Activated T-cell treated with anti-CD3 and anti-CD28 coated beads, Interleukin-2, amount 50 U/mL, for 24 hours (primary cell): ENCODE measurements around the gene CS.
"Not testable (repeated sequence)": the region's sequence is repeated elsewhere in the genome, so short reads cannot be mapped to it uniquely, and the experiment has no call there.

Experiments
- DNase-seq: peaks from one replicate; pipeline ENCODE4 v3.0.0-alpha.2; 2020
- H3K27ac Mint-ChIP-seq: 2 replicates; pipeline ENCODE4 v1.8.0; 2020; ENCODE audit warnings: mild to moderate bottlenecking, mixed read lengths
- H3K27me3 Mint-ChIP-seq: 2 replicates; pipeline ENCODE4 v1.8.0; 2020; ENCODE audit warnings: mixed read lengths
- H3K36me3 Mint-ChIP-seq: 2 replicates; pipeline ENCODE4 v1.8.0; 2020; ENCODE audit warnings: low read depth, mixed read lengths
- H3K4me1 Mint-ChIP-seq: 2 replicates; pipeline ENCODE4 v1.8.0; 2020; ENCODE audit warnings: low read depth, mixed read lengths
- H3K4me3 Mint-ChIP-seq: 2 replicates; pipeline ENCODE4 v1.8.0; 2020; ENCODE audit warnings: mild to moderate bottlenecking, moderate library complexity, mixed read lengths
- H3K9me3 Mint-ChIP-seq: 2 replicates; pipeline ENCODE4 v1.8.0; 2020; ENCODE audit warnings: mixed read lengths

Gene CS

DNA sequence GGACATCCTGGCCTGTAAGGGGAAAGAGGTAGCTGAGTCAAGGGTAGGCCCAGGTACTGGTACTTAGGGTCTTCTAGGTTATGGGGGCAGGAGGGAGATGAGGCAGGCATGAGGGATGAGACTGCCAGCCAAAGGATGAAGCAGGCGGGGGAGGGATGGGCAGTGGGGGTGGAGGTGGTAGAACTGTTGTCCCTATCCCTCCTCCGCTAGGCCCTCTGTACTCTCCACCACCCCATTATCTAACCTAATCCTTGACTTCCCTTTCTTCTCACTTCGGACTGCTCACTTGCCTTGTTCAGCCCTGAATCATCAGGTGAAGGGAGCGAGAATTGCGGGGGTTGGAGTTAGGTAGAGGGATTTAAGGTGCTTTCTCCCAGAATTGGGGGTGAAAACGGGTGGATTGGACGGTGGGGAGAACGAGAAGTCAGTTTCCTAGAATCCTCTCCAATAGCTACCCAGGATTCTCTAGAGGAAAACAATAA is 33.1 kb upstream of the CS start:
- Mint-ChIP-seq H3K36me3 (peaks cover 17% of the 10 kb centered on the region), H3K4me3 (peak overlapping the region; percentile 96), H3K27me3 (no peaks in the 10 kb centered on the region), H3K27ac (peak overlapping the region; percentile 100), H3K4me1 (peaks cover 46% of the 10 kb centered on the region), H3K9me3 (no peaks in the 10 kb centered on the region)
- no peak for DNase-seq

DNA sequence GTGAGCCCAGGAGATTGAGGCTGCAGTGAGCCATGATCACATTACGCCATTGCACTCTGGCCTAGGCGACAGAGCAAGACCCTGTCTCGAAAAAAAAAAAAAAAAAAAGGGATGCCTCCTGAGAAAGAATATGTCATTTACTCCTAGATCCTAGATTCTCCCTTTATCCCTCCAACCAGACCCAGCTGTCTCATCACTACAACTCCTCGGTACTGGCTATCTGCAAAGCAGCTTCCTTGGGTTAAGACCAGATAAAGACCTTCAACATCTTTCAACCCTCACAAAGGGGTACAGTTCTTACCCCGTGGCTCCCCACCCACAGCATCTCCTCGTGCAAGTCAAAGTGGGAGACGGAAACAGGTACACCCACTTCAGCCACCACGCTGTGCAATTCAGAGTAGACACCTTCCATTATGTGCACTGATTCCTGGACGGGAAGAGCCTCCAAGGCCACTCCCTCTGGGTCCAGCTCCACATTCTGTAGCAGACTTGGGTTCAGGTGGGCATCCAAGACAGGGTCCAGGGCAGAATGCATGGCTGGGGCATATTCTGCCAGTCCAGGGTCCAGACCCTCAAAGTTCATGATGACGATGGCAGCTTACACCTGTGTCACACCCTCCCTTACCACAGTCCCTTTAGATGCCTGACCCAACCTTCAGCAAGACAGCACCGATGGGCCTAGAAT is 32.5 kb upstream of the CS start:
- H3K9me3 Mint-ChIP-seq: no peaks in the 10 kb centered on the region
- peak overlapping the region; percentile 96 for H3K4me3 Mint-ChIP-seq
- H3K36me3 Mint-ChIP-seq: peaks cover 22% of the 10 kb centered on the region
- peak overlapping the region; percentile 100 for H3K27ac Mint-ChIP-seq
- DNase-seq: no peak
- H3K27me3 Mint-ChIP-seq: no peaks in the 10 kb centered on the region
- H3K4me1 Mint-ChIP-seq: peaks cover 40% of the 10 kb centered on the region

GRCh38 chr12:56330936-56331490 is 30.9 kb upstream of the CS start:
- H3K4me1 Mint-ChIP-seq: peaks cover 29% of the 10 kb centered on the region
- H3K9me3 Mint-ChIP-seq: no peaks in the 10 kb centered on the region
- no peaks in the 10 kb centered on the region for H3K27me3 Mint-ChIP-seq
- H3K36me3 Mint-ChIP-seq: peaks cover 33% of the 10 kb centered on the region
- DNase-seq: no peak
- peak overlapping the region; percentile 9 for H3K27ac Mint-ChIP-seq
- H3K4me3 Mint-ChIP-seq: no peak overlapping the region

DNA sequence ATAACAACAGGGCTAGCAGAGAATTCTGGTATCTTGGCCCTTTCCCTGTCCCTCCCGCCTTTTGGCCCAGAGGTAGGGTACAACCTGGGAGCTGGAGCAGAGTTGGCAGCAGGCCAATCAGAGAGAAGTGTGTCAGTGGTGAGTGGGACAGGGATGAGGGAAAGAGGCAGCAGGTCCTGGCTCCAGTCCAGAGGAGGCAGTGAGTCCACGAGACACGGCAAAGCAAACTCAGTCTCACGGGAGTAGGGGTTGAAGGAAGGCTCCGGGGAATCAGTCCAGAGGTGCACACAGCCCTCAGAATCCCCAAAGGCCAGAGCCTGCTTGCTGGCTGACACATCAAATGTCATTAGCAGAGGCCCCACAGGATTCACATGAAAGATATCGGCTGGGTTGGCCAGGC is 26.4 kb upstream of the CS start:
- H3K36me3 Mint-ChIP-seq: peaks cover 53% of the 10 kb centered on the region
- H3K27me3 Mint-ChIP-seq: no peaks in the 10 kb centered on the region
- DNase-seq: no peak
- H3K9me3 Mint-ChIP-seq: no peaks in the 10 kb centered on the region
- H3K4me3 Mint-ChIP-seq: no peak overlapping the region
- H3K4me1 Mint-ChIP-seq: peaks cover 3% of the 10 kb centered on the region
- no peak overlapping the region for H3K27ac Mint-ChIP-seq

DNA sequence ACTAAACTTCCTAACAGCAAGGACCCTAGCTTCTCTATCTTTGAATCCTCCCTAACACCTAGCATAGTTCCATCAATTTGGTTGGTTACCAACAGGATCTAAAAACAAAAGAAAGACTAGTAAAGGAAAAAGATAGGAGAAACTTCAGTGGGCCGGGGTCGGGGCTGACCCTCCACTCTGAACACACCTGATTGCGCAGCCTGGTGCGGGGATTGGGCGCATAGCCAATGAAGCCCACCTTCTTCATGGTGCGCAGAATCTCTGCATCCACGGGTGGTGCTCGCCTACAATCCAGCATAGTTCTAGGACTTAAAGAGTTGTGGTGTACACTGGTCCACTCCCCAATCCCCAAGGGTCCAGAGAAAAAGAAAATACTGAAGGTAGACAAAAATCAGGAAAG is 26.0 kb upstream of the CS start:
- H3K9me3 Mint-ChIP-seq: no peaks in the 10 kb centered on the region
- DNase-seq: no peak
- H3K4me3 Mint-ChIP-seq: no peak overlapping the region
- no peak overlapping the region for H3K27ac Mint-ChIP-seq
- H3K4me1 Mint-ChIP-seq: peaks cover 1% of the 10 kb centered on the region
- no peaks in the 10 kb centered on the region for H3K27me3 Mint-ChIP-seq
- H3K36me3 Mint-ChIP-seq: peaks cover 53% of the 10 kb centered on the region

GRCh38 chr12:56324206-56324605 is 24.1 kb upstream of the CS start:
- H3K27ac Mint-ChIP-seq: peak overlapping the region; percentile 67
- no peaks in the 10 kb centered on the region for H3K27me3 Mint-ChIP-seq
- peaks cover 62% of the 10 kb centered on the region for H3K36me3 Mint-ChIP-seq
- no peak overlapping the region for H3K4me3 Mint-ChIP-seq
- H3K4me1 Mint-ChIP-seq: peaks cover 1% of the 10 kb centered on the region
- DNase-seq: no peak
- H3K9me3 Mint-ChIP-seq: no peaks in the 10 kb centered on the region

DNA sequence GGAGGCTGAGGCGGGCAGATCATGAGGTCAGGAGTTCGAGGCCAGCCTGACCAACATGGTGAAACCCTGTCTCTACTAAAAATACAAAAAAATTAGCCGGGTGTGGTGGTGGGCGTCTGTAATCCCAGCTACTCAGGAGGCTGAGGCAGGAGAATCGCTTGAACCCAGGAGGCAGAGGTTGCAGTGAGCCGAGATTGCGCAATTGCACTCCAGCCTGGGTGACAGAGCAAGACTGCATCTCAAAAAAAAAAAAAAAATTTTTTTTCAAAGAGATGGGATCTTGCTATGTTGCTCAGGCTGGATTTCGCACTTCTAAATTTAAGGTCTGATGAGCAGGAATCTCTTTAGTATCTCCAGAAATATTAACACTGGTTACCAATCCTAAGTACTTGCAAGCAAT is 21.5 kb upstream of the CS start:
- H3K27ac Mint-ChIP-seq: not testable (repeated sequence)

DNA sequence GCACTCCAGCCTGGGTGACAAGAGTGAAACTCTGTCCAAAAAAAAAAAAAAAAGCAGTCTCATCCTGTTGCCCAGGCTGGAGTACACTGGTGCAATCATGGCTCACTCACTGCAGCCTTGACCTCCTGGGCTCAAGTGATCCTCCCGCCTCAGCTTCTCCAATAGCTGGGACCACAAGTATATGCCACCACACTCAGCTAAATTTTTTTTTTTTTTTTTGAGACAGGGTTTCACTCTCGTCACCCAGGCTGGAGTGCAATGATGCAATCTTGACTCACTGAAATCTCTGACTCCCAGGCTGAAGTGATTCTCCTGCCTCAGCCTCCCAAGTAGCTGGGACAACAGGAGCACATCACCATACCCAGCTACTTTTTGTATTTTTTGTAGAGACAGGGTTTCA is 20.9 kb upstream of the CS start:
- H3K27me3 Mint-ChIP-seq: no peaks in the 10 kb centered on the region
- no peaks in the 10 kb centered on the region for H3K9me3 Mint-ChIP-seq
- no peak overlapping the region for H3K4me3 Mint-ChIP-seq
- peaks cover 8% of the 10 kb centered on the region for H3K4me1 Mint-ChIP-seq
- no peak for DNase-seq
- H3K27ac Mint-ChIP-seq: peak overlapping the region; percentile 35
- peaks cover 53% of the 10 kb centered on the region for H3K36me3 Mint-ChIP-seq

More for the DNA sequence above, 21.5 kb upstream of the CS start:
- not testable (repeated sequence) for H3K4me3 Mint-ChIP-seq, H3K27me3 Mint-ChIP-seq, H3K4me1 Mint-ChIP-seq, DNase-seq, H3K9me3 Mint-ChIP-seq
- peaks cover 57% of the 10 kb centered on the region for H3K36me3 Mint-ChIP-seq

GRCh38 chr12:56317675-56318074 is 17.5 kb upstream of the CS start:
- Mint-ChIP-seq H3K4me1 (peaks cover 16% of the 10 kb centered on the region), H3K27me3 (no peaks in the 10 kb centered on the region), H3K4me3 (no peak overlapping the region), H3K36me3 (peaks cover 53% of the 10 kb centered on the region), H3K9me3 (no peaks in the 10 kb centered on the region), H3K27ac (peak overlapping the region; percentile 60)
- DNase-seq: no peak

- peaks cover 59% of the 10 kb centered on the region for H3K36me3 Mint-ChIP-seq
- DNase-seq: peak; percentile 95
- no peaks in the 10 kb centered on the region for H3K27me3 Mint-ChIP-seq
- H3K27ac Mint-ChIP-seq: peak within 1 kb of the TSS; percentile 99
- peaks cover 17% of the 10 kb centered on the region for H3K4me1 Mint-ChIP-seq
- H3K9me3 Mint-ChIP-seq: no peaks in the 10 kb centered on the region
- H3K4me3 Mint-ChIP-seq: peak within 1 kb of the TSS; percentile 99
These were observed 15.7 kb upstream of the CS start, which contains the start of gene CNPY2 for GRCh38 chr12:56315622-56316473. CNPY2 (minus strand) TSS chr12:56315988; CDS start chr12:56315217, 771 bp downstream.

- Mint-ChIP-seq H3K36me3 (peaks cover 63% of the 10 kb centered on the region), H3K27me3 (no peaks in the 10 kb centered on the region), H3K4me1 (peaks cover 18% of the 10 kb centered on the region), H3K9me3 (no peaks in the 10 kb centered on the region), H3K27ac (peak overlapping the region; percentile 99), H3K4me3 (peak overlapping the region; percentile 99)
- DNase-seq: no peak
These were observed 15.1 kb upstream of the CS start for GRCh38 chr12:56315249-56315621.

DNA sequence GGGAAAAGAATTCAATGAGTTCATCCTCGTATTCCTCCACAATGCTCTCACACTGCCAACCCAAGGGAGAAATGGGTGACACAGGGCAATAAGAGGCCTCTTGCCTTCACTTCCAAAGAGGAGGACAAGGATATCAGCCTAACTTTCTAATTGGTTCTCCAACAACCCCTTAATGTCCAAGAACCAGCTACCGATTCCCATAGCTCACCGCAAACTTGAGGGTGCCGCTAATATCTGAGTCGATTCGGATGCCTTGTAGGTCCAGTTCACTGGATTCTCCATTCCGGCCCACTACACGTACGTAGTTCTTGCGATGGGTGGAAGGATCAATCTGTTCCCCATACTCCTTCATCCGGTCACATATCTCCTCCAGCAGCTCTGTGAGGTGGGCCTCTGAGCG is 10.9 kb upstream of the CS start:
- no peak for DNase-seq
- Mint-ChIP-seq H3K4me3 (no peak overlapping the region), H3K9me3 (no peaks in the 10 kb centered on the region), H3K36me3 (peaks cover 81% of the 10 kb centered on the region), H3K27me3 (no peaks in the 10 kb centered on the region), H3K27ac (peak overlapping the region; percentile 42), H3K4me1 (peaks cover 12% of the 10 kb centered on the region)

DNA sequence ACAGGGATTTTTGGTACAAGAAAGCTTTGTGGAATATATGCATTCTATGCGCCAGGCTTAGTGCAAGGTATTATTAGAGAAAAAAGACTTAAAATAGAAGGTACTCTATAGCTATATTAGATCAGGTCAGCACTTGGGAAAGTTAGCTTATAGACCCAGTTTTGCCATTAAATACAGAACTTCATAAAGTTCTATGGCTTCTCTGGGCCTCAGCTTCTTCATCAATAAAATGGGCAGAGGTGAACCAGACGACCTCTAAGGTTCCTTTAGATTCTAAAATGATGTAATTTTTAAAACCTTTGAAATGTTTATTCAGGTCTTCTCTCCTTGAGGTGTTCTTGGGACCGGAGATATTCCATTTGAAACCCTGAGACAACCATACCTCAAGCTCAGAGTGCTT is 8.6 kb upstream of the CS start:
- no peak overlapping the region for H3K4me3 Mint-ChIP-seq

DNA sequence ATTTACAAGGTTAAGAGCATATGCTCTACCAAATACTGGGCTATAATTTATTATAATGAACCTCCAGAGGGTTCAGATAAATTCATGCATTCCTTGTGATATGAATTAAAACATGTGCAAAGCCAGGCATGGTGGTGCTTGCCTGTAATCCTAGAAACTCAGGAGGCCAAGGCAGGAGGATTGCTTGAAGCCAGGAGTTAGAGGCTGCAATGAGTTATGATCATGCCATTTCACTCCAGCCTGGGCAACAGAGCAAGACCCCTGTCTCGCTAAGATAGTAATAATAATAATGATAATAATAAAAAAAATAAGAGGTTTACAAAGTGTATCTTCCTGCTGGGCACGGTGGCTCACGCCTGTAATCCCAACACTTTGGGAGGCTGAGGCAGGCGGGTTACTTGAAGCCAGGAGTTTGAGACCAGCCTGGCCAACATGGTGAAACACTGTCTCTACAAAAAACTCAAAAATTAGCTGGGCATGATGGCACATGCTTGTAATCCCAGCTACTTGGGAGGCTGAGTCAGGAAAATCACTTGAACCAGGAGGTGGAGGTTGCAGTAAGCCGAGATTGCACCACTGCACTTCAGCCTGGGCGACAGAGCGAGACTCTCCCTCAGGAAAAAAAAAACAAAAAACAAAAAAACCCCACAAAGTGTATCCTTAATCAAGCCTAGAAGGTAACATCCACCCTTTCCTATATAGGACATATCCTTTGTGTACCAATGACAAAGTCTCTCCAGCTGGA is 7.3 kb upstream of the CS start:
- DNase-seq: no peak
- Mint-ChIP-seq H3K9me3 (no peaks in the 10 kb centered on the region), H3K4me1 (peaks cover 4% of the 10 kb centered on the region), H3K27me3 (no peaks in the 10 kb centered on the region), H3K27ac (no peak overlapping the region), H3K4me3 (no peak overlapping the region), H3K36me3 (peaks cover 73% of the 10 kb centered on the region)

More for the DNA sequence above, 8.6 kb upstream of the CS start:
- Mint-ChIP-seq H3K4me1 (peaks cover 3% of the 10 kb centered on the region), H3K9me3 (no peaks in the 10 kb centered on the region), H3K36me3 (peaks cover 77% of the 10 kb centered on the region), H3K27ac (no peak overlapping the region), H3K27me3 (no peaks in the 10 kb centered on the region)
- DNase-seq: no peak
